Natural killer cell treated with Interleukin-12 subunit alpha and Interleukin-12 subunit beta and Interleukin-15 and Interleukin-18, amount 100 ng/mL, for 72 hours (primary cell): Measurements from ENCODE around the gene TFEC. TPM values are rescaled to one million over a fixed set of nuclear protein-coding genes. Genes with fewer than 3 reads are reported as not detected.
"Not testable (repeated sequence)": the region's sequence is repeated elsewhere in the genome, so short reads cannot be mapped to it uniquely, and the experiment has no call there.

Experiments
- ATAC-seq, 2 donors: fragments of 150-1000 bp; cut with Tn5 transposase in 1 of 2; sonication (Bioruptor Pico), chemical (Tn5 transposase) in 1 of 2; 2 replicates each; pipeline ENCODE4 v1.10.0; 2021
- DNase-seq: peaks from one replicate; pipeline ENCODE4 v3.0.0; 2022; ENCODE audit warnings: low spot score
- H3K27ac Mint-ChIP-seq, 2 donors: 1 replicate in 1 of 2; 2 replicates in 1 of 2; pipeline ENCODE4 v1.8.0; 2022; ENCODE audit warnings: mixed read lengths in 2 of 2, mild to moderate bottlenecking in 1 of 2, moderate library complexity in 1 of 2
- H3K27me3 Mint-ChIP-seq, 2 donors: 1 replicate in 1 of 2; 2 replicates in 1 of 2; pipeline ENCODE4 v1.8.0; 2022; ENCODE audit warnings: mixed read lengths in 2 of 2
- H3K36me3 Mint-ChIP-seq: one replicate; pipeline ENCODE4 v1.8.0; 2022; ENCODE audit warnings: mixed read lengths
- H3K4me1 Mint-ChIP-seq, 2 donors: 1 replicate in 1 of 2; 2 replicates in 1 of 2; pipeline ENCODE4 v1.8.0; 2022; ENCODE audit warnings: low read depth in 2 of 2, mixed read lengths in 2 of 2, mild to moderate bottlenecking in 1 of 2
- H3K4me3 Mint-ChIP-seq: one replicate; pipeline ENCODE4 v1.8.0; 2022; ENCODE audit warnings: mixed read lengths
- H3K9me3 Mint-ChIP-seq: 2 replicates; pipeline ENCODE4 v1.8.0; 2022; ENCODE audit warnings: mixed read lengths
- total RNA-seq, 2 donors: library from RNA; stranded (reverse); gene quantifications; one replicate each; pipeline ENCODE4 v1.2.3, GENCODE V29; 2022

TFEC gene
- total RNA-seq, 2 donors from 2014 or later: 1.0 TPM; not detected in 1

GRCh38 chr7:116024826-116025809, 5.4 kb downstream of the TFEC start:
- peaks cover 0 to 8% of the 10 kb centered on the region in 2 donors for H3K4me1 Mint-ChIP-seq
- DNase-seq (no peak), ATAC-seq (no peak)
- peaks cover 0 to 8% of the 10 kb centered on the region in 2 donors for H3K27me3 Mint-ChIP-seq
- H3K36me3 Mint-ChIP-seq: no peaks in the 10 kb centered on the region
- no peaks in the 10 kb centered on the region for H3K9me3 Mint-ChIP-seq
- no peak overlapping the region for H3K4me3 Mint-ChIP-seq
- no peak overlapping the region for H3K27ac Mint-ChIP-seq

GRCh38 chr7:116021237-116021636, 9.3 kb downstream of the TFEC start:
- peaks cover 4% of the 10 kb centered on the region for H3K9me3 Mint-ChIP-seq
- no peak overlapping the region for H3K4me3 Mint-ChIP-seq
- no peaks in the 10 kb centered on the region for H3K27me3 Mint-ChIP-seq
- no peaks in the 10 kb centered on the region for H3K4me1 Mint-ChIP-seq
- DNase-seq: no peak
- no peak for ATAC-seq
- H3K27ac Mint-ChIP-seq: no peak overlapping the region
- no peaks in the 10 kb centered on the region for H3K36me3 Mint-ChIP-seq

GRCh38 chr7:116018731-116019130, 11.8 kb downstream of the TFEC start:
- H3K9me3 Mint-ChIP-seq: peaks cover 4% of the 10 kb centered on the region
- no peak overlapping the region for H3K27ac Mint-ChIP-seq
- no peak for ATAC-seq
- no peaks in the 10 kb centered on the region for H3K36me3 Mint-ChIP-seq
- no peak for DNase-seq
- no peaks in the 10 kb centered on the region for H3K27me3 Mint-ChIP-seq
- H3K4me1 Mint-ChIP-seq: no peaks in the 10 kb centered on the region
- no peak overlapping the region for H3K4me3 Mint-ChIP-seq

GRCh38 chr7:116013675-116014074, 16.9 kb downstream of the TFEC start:
- no peak overlapping the region for H3K27ac Mint-ChIP-seq
- no peak overlapping the region for H3K4me3 Mint-ChIP-seq
- no peak for ATAC-seq
- H3K36me3 Mint-ChIP-seq: no peaks in the 10 kb centered on the region
- no peaks in the 10 kb centered on the region for H3K4me1 Mint-ChIP-seq
- DNase-seq: no peak
- H3K27me3 Mint-ChIP-seq: no peaks in the 10 kb centered on the region
- peaks cover 9% of the 10 kb centered on the region for H3K9me3 Mint-ChIP-seq

- Mint-ChIP-seq H3K27ac (no peak overlapping the region), H3K4me1 (no peaks in the 10 kb centered on the region), H3K4me3 (no peak overlapping the region), H3K36me3 (no peaks in the 10 kb centered on the region), H3K9me3 (peaks cover 5% of the 10 kb centered on the region), H3K27me3 (no peaks in the 10 kb centered on the region)
- no peak for ATAC-seq
- DNase-seq: no peak
These were observed 19.0 kb downstream of the TFEC start for GRCh38 chr7:116011584-116011983.

- not testable (repeated sequence) for DNase-seq, H3K36me3 Mint-ChIP-seq, H3K9me3 Mint-ChIP-seq, H3K4me1 Mint-ChIP-seq, H3K27ac Mint-ChIP-seq, H3K4me3 Mint-ChIP-seq, ATAC-seq, H3K27me3 Mint-ChIP-seq
These were observed 25.8 kb downstream of the TFEC start for GRCh38 chr7:116004762-116005161.

- Mint-ChIP-seq H3K9me3 (no peaks in the 10 kb centered on the region), H3K36me3 (no peaks in the 10 kb centered on the region), H3K27ac (no peak overlapping the region), H3K27me3 (no peaks in the 10 kb centered on the region), H3K4me3 (no peak overlapping the region), H3K4me1 (no peaks in the 10 kb centered on the region)
- ATAC-seq (no peak), DNase-seq (no peak)
These were observed 33.3 kb downstream of the TFEC start for GRCh38 chr7:115997221-115997620.

GRCh38 chr7:115995701-115996100, 34.9 kb downstream of the TFEC start:
- Mint-ChIP-seq H3K9me3 (peaks cover 6% of the 10 kb centered on the region), H3K4me1 (no peaks in the 10 kb centered on the region), H3K4me3 (no peak overlapping the region), H3K27me3 (no peaks in the 10 kb centered on the region), H3K36me3 (peaks cover 4% of the 10 kb centered on the region), H3K27ac (no peak overlapping the region)
- DNase-seq: no peak
- ATAC-seq: no peak

- ATAC-seq: no peak
- Mint-ChIP-seq H3K36me3 (peaks cover 4% of the 10 kb centered on the region), H3K4me3 (no peak overlapping the region), H3K9me3 (peaks cover 12% of the 10 kb centered on the region), H3K27me3 (no peaks in the 10 kb centered on the region), H3K4me1 (no peaks in the 10 kb centered on the region), H3K27ac (no peak overlapping the region)
- DNase-seq: no peak
These were observed 42.2 kb downstream of the TFEC start for GRCh38 chr7:115988401-115988800.

GRCh38 chr7:115987486-115987885, 43.1 kb downstream of the TFEC start:
- Mint-ChIP-seq H3K27me3 (no peaks in the 10 kb centered on the region), H3K27ac (no peak overlapping the region), H3K4me3 (no peak overlapping the region), H3K4me1 (no peaks in the 10 kb centered on the region), H3K36me3 (peaks cover 4% of the 10 kb centered on the region), H3K9me3 (peaks cover 12% of the 10 kb centered on the region)
- ATAC-seq: no peak
- no peak for DNase-seq

GRCh38 chr7:115984105-115984504, 46.5 kb downstream of the TFEC start:
- Mint-ChIP-seq H3K36me3 (no peaks in the 10 kb centered on the region), H3K27me3 (no peaks in the 10 kb centered on the region), H3K4me3 (no peak overlapping the region), H3K9me3 (no peaks in the 10 kb centered on the region), H3K4me1 (no peaks in the 10 kb centered on the region), H3K27ac (no peak overlapping the region)
- ATAC-seq (no peak), DNase-seq (no peak)

GRCh38 chr7:115980159-115980558, 50.4 kb downstream of the TFEC start:
- H3K4me1 Mint-ChIP-seq: no peaks in the 10 kb centered on the region
- H3K4me3 Mint-ChIP-seq: no peak overlapping the region
- DNase-seq (no peak), ATAC-seq (no peak)
- H3K36me3 Mint-ChIP-seq: no peaks in the 10 kb centered on the region
- H3K9me3 Mint-ChIP-seq: no peaks in the 10 kb centered on the region
- H3K27ac Mint-ChIP-seq: no peak overlapping the region
- H3K27me3 Mint-ChIP-seq: no peaks in the 10 kb centered on the region

GRCh38 chr7:115976651-115977050, 53.9 kb downstream of the TFEC start:
- Mint-ChIP-seq H3K9me3 (no peaks in the 10 kb centered on the region), H3K4me3 (no peak overlapping the region), H3K27ac (no peak overlapping the region), H3K4me1 (no peaks in the 10 kb centered on the region), H3K27me3 (no peaks in the 10 kb centered on the region), H3K36me3 (no peaks in the 10 kb centered on the region)
- ATAC-seq (no peak), DNase-seq (no peak)

- no peak overlapping the region for H3K4me3 Mint-ChIP-seq
- no peak for ATAC-seq
- H3K27me3 Mint-ChIP-seq: no peaks in the 10 kb centered on the region
- no peak for DNase-seq
- H3K27ac Mint-ChIP-seq: no peak overlapping the region
- no peaks in the 10 kb centered on the region for H3K36me3 Mint-ChIP-seq
- H3K9me3 Mint-ChIP-seq: no peaks in the 10 kb centered on the region
- H3K4me1 Mint-ChIP-seq: no peaks in the 10 kb centered on the region
These were observed 54.8 kb downstream of the TFEC start for GRCh38 chr7:115975766-115976165.
